ENCODE data around the gene MINDY3.

Gene MINDY3

DNA sequence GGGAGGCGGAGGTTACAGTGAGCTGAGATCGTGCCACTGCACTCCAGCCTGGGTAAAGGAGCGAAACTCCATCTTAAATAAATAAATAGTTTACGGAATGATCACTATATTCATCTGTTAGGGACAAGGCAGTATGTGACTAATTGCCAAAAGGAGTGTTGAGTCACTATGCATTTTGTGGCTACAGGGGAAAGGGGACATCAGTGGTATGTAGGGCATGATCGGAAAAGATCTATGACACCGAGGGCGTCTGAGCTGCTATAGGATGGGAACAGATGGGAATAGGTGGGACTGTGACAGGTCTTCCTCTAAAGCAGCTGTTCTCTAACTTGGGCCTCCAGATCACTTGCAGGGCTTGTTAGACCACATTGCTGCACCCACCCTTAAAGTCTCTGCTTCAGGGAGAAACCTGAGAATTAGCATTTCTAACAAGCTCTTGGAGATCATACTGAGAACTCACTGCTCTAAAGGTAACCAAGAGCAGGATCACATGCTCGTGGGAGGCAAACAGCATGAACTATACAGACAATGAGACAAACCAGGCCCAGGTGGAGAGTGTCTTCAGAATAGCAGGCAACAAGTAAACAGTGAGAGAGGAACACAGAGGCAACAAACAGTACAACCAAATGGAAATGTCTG lies 75.5 kb downstream of the MINDY3 start:
- H3K9me3 ChIP-seq (ENCODE audit: control insufficient read depth, low read length), result no peaks in the 10 kb centered on the region
- no peaks in the 10 kb centered on the region for H3K27me3 ChIP-seq (ENCODE audit: control insufficient read depth, insufficient read depth, low read length)
- H3K79me2 ChIP-seq, result no peaks in the 10 kb centered on the region
- no peak overlapping the region for H2AFZ ChIP-seq
- no peak overlapping the region for H3K4me3 ChIP-seq (ENCODE audit: low read depth, low read length)
- H3K4me1 ChIP-seq, result no peaks in the 10 kb centered on the region
- TF ChIP-seq, protein P1, sequence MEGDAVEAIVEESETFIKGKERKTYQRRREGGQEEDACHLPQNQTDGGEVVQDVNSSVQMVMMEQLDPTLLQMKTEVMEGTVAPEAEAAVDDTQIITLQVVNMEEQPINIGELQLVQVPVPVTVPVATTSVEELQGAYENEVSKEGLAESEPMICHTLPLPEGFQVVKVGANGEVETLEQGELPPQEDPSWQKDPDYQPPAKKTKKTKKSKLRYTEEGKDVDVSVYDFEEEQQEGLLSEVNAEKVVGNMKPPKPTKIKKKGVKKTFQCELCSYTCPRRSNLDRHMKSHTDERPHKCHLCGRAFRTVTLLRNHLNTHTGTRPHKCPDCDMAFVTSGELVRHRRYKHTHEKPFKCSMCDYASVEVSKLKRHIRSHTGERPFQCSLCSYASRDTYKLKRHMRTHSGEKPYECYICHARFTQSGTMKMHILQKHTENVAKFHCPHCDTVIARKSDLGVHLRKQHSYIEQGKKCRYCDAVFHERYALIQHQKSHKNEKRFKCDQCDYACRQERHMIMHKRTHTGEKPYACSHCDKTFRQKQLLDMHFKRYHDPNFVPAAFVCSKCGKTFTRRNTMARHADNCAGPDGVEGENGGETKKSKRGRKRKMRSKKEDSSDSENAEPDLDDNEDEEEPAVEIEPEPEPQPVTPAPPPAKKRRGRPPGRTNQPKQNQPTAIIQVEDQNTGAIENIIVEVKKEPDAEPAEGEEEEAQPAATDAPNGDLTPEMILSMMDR (IDR thresholded peaks at IDR 0.05), result no peak
- H3K4me2 ChIP-seq (ENCODE audit: low read length), result no peak overlapping the region
- no peak overlapping the region for H3K9ac ChIP-seq
- no peaks in the 10 kb centered on the region for H3K36me3 ChIP-seq (ENCODE audit: control insufficient read depth, insufficient read depth, low read length)
- no peak overlapping the region for H3K27ac ChIP-seq

DNA sequence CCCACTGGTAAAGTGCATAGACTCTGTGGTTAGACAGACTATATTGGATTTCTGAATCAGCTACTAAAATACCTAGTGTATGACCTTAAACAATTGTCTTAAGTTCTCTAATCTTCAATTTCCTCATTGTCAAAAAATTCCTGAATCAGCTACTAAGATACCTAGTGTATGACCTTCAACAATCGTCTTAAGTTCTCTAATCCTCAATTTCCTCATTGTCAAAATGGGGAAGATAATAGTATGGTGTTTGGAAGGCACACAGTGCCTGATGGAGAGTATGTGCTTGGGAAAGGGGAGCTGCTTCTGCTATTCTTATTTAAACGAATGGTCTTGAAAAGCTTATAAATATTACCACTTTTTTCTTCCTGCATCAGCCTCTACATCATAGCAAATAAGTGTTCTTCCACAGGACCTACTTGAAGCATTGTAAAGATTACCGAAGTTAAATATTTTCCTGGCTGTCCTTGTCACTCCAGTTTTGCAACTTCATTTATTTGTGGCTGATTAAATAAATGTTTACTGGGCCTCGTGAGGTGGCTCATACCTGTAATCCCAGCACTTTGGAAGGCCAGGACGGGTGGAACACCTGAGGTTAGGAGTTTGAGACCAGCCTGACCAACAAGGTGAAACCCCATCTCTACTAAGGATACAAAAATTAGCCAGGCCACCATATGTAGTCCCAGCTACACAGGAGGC lies 76.2 kb downstream of the MINDY3 start:
- no peaks in the 10 kb centered on the region for H3K79me2 ChIP-seq
- no peaks in the 10 kb centered on the region for H3K36me3 ChIP-seq (ENCODE audit: control insufficient read depth, insufficient read depth, low read length)
- TF ChIP-seq, protein P1 (IDR thresholded peaks at IDR 0.05), result no peak
- no peaks in the 10 kb centered on the region for H3K9me3 ChIP-seq (ENCODE audit: control insufficient read depth, low read length)
- no peak overlapping the region for H3K9ac ChIP-seq
- no peak overlapping the region for H3K4me3 ChIP-seq (ENCODE audit: low read depth, low read length)
- H2AFZ ChIP-seq, result no peak overlapping the region
- no peaks in the 10 kb centered on the region for H3K4me1 ChIP-seq
- no peaks in the 10 kb centered on the region for H3K27me3 ChIP-seq (ENCODE audit: control insufficient read depth, insufficient read depth, low read length)
- no peak overlapping the region for H3K27ac ChIP-seq
- no peak overlapping the region for H3K4me2 ChIP-seq (ENCODE audit: low read length)

DNA sequence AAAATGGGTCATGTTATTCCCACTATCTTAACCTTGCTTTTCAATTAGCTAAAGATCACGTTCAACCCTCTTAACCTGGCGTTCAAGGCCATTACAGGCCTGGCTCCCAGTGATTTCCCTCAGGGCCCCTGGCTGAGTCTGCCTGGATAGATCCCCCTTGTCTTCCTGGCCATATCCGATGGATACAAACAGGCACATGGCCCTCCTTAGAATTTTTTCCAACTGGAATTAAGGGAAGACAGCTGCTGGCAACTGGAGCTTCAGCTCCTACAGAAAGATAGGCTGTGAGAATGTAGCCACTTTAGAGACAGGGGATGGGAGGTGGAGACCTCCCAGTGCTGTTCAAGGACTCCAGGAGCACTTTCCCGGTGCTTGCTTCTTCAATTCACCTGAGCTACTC lies 77.5 kb downstream of the MINDY3 start:
- no peaks in the 10 kb centered on the region for H3K79me2 ChIP-seq
- no peak overlapping the region for H3K27ac ChIP-seq
- H3K36me3 ChIP-seq (ENCODE audit: control insufficient read depth, insufficient read depth, low read length), result no peaks in the 10 kb centered on the region
- H3K4me3 ChIP-seq (ENCODE audit: low read depth, low read length), result no peak overlapping the region
- no peaks in the 10 kb centered on the region for H3K9me3 ChIP-seq (ENCODE audit: control insufficient read depth, low read length)
- TF ChIP-seq, protein P1 (IDR thresholded peaks at IDR 0.05), result no peak
- no peak overlapping the region for H3K9ac ChIP-seq
- no peaks in the 10 kb centered on the region for H3K27me3 ChIP-seq (ENCODE audit: control insufficient read depth, insufficient read depth, low read length)
- H3K4me1 ChIP-seq, result no peaks in the 10 kb centered on the region
- no peak overlapping the region for H3K4me2 ChIP-seq (ENCODE audit: low read length)
- no peak overlapping the region for H2AFZ ChIP-seq

DNA sequence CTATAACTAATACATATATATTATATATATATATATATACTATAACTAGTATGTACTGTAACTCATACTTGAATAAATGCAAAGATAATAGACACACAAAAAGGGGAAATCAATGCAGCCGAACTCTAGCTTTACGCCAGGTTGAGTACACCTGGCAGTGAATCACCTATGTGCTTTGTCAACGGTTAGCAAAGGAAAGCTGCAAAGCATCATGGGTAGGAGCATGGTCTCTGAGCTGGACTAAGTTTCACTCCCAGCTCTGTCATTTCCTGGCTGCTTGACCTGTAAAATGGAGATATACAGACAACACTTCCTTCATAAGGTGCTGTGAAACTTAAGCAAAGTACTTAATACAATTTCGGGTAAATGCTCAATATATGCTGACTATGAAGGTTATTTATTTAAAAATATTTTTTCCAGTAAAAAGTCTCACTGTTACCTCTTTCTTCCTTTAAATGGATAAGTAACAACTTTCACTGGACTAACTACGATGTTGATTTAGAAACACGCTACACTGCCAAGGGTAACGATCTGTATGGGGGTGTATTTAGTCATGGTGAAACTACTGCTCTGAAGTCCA lies 78.8 kb downstream of the MINDY3 start:
- TF ChIP-seq, protein P1 (IDR thresholded peaks at IDR 0.05), result no peak
- Histone ChIP-seq H3K4me3 (ENCODE audit: low read depth, low read length) (no peak overlapping the region), H3K79me2 (no peaks in the 10 kb centered on the region), H3K9ac (no peak overlapping the region), H3K4me1 (no peaks in the 10 kb centered on the region), H2AFZ (no peak overlapping the region), H3K27me3 (ENCODE audit: control insufficient read depth, insufficient read depth, low read length) (no peaks in the 10 kb centered on the region), H3K27ac (no peak overlapping the region), H3K4me2 (ENCODE audit: low read length) (no peak overlapping the region), H3K36me3 (ENCODE audit: control insufficient read depth, insufficient read depth, low read length) (no peaks in the 10 kb centered on the region), H3K9me3 (ENCODE audit: control insufficient read depth, low read length) (no peaks in the 10 kb centered on the region)

Data from parathyroid adenoma (tissue), 2 donors.